H9 (cell line): ENCODE results near the gene SPINT1. TPM values are rescaled to one million over a fixed set of nuclear protein-coding genes. Genes with fewer than 3 reads are reported as not detected.

ENCODE experiments used
- DNase-seq: peaks from one replicate; pipeline ENCODE4 v3.0.0-alpha.2; 2017
- H2AFZ ChIP-seq: one replicate; pipeline ENCODE4 v1.6.1; 2013; ENCODE audit warnings: mild to moderate bottlenecking, low read length, control low read depth, moderate library complexity
- H2AK5ac ChIP-seq: 2 replicates; pipeline ENCODE4 v1.6.1; 2013; ENCODE audit warnings: low read length, control low read depth, mixed read lengths; ENCODE audit not compliant: insufficient read length
- H2BK120ac ChIP-seq: one replicate; pipeline ENCODE4 v1.6.1; 2013; ENCODE audit warnings: low read depth, mild to moderate bottlenecking, low read length, control low read depth, inconsistent platforms; ENCODE audit not compliant: poor library complexity, severe bottlenecking
- H2BK12ac ChIP-seq: 2 replicates; pipeline ENCODE4 v1.6.1; 2013; ENCODE audit warnings: low read length, control low read depth, mixed read lengths, low read depth; ENCODE audit not compliant: insufficient read length
- H2BK15ac ChIP-seq: 2 replicates; pipeline ENCODE4 v1.6.1; 2013; ENCODE audit warnings: low read depth, low read length, control low read depth
- H2BK20ac ChIP-seq: one replicate; pipeline ENCODE4 v1.6.1; 2013; ENCODE audit warnings: low read depth, mild to moderate bottlenecking, low read length, control low read depth, inconsistent platforms; ENCODE audit not compliant: poor library complexity, severe bottlenecking
- H2BK5ac ChIP-seq: 2 replicates; pipeline ENCODE4 v1.6.1; 2013; ENCODE audit warnings: low read length, control low read depth, mixed read lengths; ENCODE audit not compliant: insufficient read length
- H3K14ac ChIP-seq: 2 replicates; pipeline ENCODE4 v1.6.1; 2013; ENCODE audit warnings: low read length, control low read depth; ENCODE audit not compliant: insufficient read depth
- H3K18ac ChIP-seq: 2 replicates; pipeline ENCODE4 v1.6.1; 2013; ENCODE audit warnings: low read depth, mild to moderate bottlenecking, mixed read lengths, low read length, control low read depth; ENCODE audit not compliant: insufficient read length
- H3K23ac ChIP-seq: 2 replicates; pipeline ENCODE4 v1.6.1; 2013; ENCODE audit warnings: low read length, control low read depth, mixed read lengths, low read depth; ENCODE audit not compliant: insufficient read length
- H3K23me2 ChIP-seq: 2 replicates; pipeline ENCODE4 v1.6.1; 2013; ENCODE audit warnings: low read depth, mild to moderate bottlenecking, mixed read lengths, low read length, control low read depth; ENCODE audit not compliant: insufficient read length, poor library complexity, severe bottlenecking
- H3K27ac ChIP-seq: 2 replicates; pipeline ENCODE4 v1.5.1; 2013; ENCODE audit warnings: low read length, control low read depth, mixed read lengths, low read depth; ENCODE audit not compliant: insufficient read length
- H3K27me3 ChIP-seq: 2 replicates; pipeline ENCODE4 v1.6.1; 2013; ENCODE audit warnings: low read length, control low read depth, inconsistent platforms; ENCODE audit not compliant: insufficient read depth
- H3K4ac ChIP-seq: 2 replicates; pipeline ENCODE4 v1.6.1; 2013; ENCODE audit warnings: low read depth, mild to moderate bottlenecking, control low read depth, inconsistent platforms, low read length, moderate library complexity
- H3K4me1 ChIP-seq: 2 replicates; pipeline ENCODE4 v1.6.1; 2013; ENCODE audit warnings: low read length, control low read depth, inconsistent platforms; ENCODE audit not compliant: insufficient read depth
- H3K4me2 ChIP-seq: 2 replicates; pipeline ENCODE4 v1.6.1; 2013; ENCODE audit warnings: low read length, control low read depth, mixed read lengths; ENCODE audit not compliant: insufficient read length, insufficient read depth
- H3K56ac ChIP-seq: 2 replicates; pipeline ENCODE4 v1.6.1; 2013; ENCODE audit warnings: low read depth, mild to moderate bottlenecking, mixed read lengths, low read length, control low read depth; ENCODE audit not compliant: insufficient read length
- H3K79me1 ChIP-seq: 2 replicates; pipeline ENCODE4 v1.6.1; 2013; ENCODE audit warnings: low read depth, mild to moderate bottlenecking, moderate library complexity, low read length, control low read depth, inconsistent platforms; ENCODE audit not compliant: insufficient read depth, poor library complexity, severe bottlenecking
- H3K79me2 ChIP-seq: 2 replicates; pipeline ENCODE4 v1.6.1; 2013; ENCODE audit warnings: low read length, control low read depth, inconsistent platforms; ENCODE audit not compliant: insufficient read depth
- H3K9ac ChIP-seq: 2 replicates; pipeline ENCODE4 v1.6.1; 2013; ENCODE audit warnings: low read length, control low read depth, mixed read lengths; ENCODE audit not compliant: insufficient read length; ENCODE audit errors: extremely low read depth
- H3K9me3 ChIP-seq: one replicate; pipeline ENCODE4 v1.6.1; 2013; ENCODE audit warnings: low read depth, low read length, inconsistent platforms; ENCODE audit not compliant: control insufficient read depth
- H3T11ph ChIP-seq: one replicate; pipeline ENCODE4 v1.6.1; 2013; ENCODE audit warnings: mild to moderate bottlenecking, low read length, control low read depth, inconsistent platforms
- H4K20me1 ChIP-seq: one replicate; pipeline ENCODE4 v1.6.1; 2013; ENCODE audit not compliant: control insufficient read depth, insufficient read length, insufficient read depth
- H4K5ac ChIP-seq: 2 replicates; pipeline ENCODE4 v1.6.1; 2013; ENCODE audit warnings: low read depth, mild to moderate bottlenecking, mixed read lengths, low read length, control low read depth; ENCODE audit not compliant: insufficient read length
- H4K8ac ChIP-seq: replicated peaks from 2 replicates; pipeline ENCODE4 v1.6.1; 2013; ENCODE audit warnings: low read length, control low read depth, mixed read lengths, low read depth; ENCODE audit not compliant: insufficient read length
- H4K91ac ChIP-seq: 2 replicates; pipeline ENCODE4 v1.6.1; 2013; ENCODE audit warnings: low read depth, mild to moderate bottlenecking, moderate library complexity, mixed read lengths, low read length, control low read depth; ENCODE audit not compliant: insufficient read length
- H3K27ac Mint-ChIP-seq, 3 experiments: 2 replicates in 2 of 3; 3 replicates in 1 of 3; pipeline ENCODE4 v1.8.0; 2020 to 2021; ENCODE audit warnings: mixed read lengths in 3 of 3, mild to moderate bottlenecking in 1 of 3, moderate library complexity in 1 of 3
- H3K27me3 Mint-ChIP-seq: 2 replicates; pipeline ENCODE4 v1.8.0; 2021; ENCODE audit warnings: low read depth, mild to moderate bottlenecking, moderate library complexity, mixed read lengths
- H3K36me3 Mint-ChIP-seq, 3 experiments: 2 replicates in 2 of 3; 3 replicates in 1 of 3; pipeline ENCODE4 v1.8.0; 2020 to 2021; ENCODE audit warnings: low read depth in 3 of 3, mixed read lengths in 3 of 3; ENCODE audit not compliant: insufficient read depth in 1 of 3
- H3K4me1 Mint-ChIP-seq, 2 experiments: 2 replicates each; pipeline ENCODE4 v1.8.0; 2020; ENCODE audit warnings: mixed read lengths in 2 of 2
- H3K4me3 Mint-ChIP-seq, 2 experiments: 2 replicates in 1 of 2; 3 replicates in 1 of 2; pipeline ENCODE4 v1.8.0; 2020 to 2021; ENCODE audit warnings: mild to moderate bottlenecking in 2 of 2, mixed read lengths in 2 of 2, moderate library complexity in 1 of 2
- H3K9me3 Mint-ChIP-seq, 2 experiments: 2 replicates in 1 of 2; 3 replicates in 1 of 2; pipeline ENCODE4 v1.8.0; 2020; ENCODE audit warnings: mild to moderate bottlenecking in 2 of 2, mixed read lengths in 2 of 2, moderate library complexity in 1 of 2
- CTCF ChIP-seq: fragments of 200-600 bp; sonication (generic); conservative IDR thresholded peaks from 3 replicates; pipeline ENCODE4 v1.8.0; 2021; ENCODE audit warnings: antibody characterized with exemption, mild to moderate bottlenecking
- WGBS: extraction: QIAGEN DNeasy Blood & Tissue Kit; methylation state at CpG from one replicate; pipeline ENCODE4 v1.1.7; 2013; ENCODE audit warnings: missing lambda C conversion rate, low lambda C conversion rate, mixed read lengths; ENCODE audit not compliant: insufficient read length; ENCODE audit errors: extremely low coverage; 5-methylcytosine and 5-hydroxymethylcytosine counted together
- total RNA-seq: library from RNA; stranded (reverse); gene quantifications from 2 replicates; pipeline ENCODE4 v1.2.1, GENCODE V29; 2021

The SPINT1 gene
- total RNA-seq, 1 experiment from 2014 or later, result 130 TPM

GRCh38 chr15:40892447-40893012 is 48.7 kb downstream of the SPINT1 start:
- Mint-ChIP-seq H3K4me3 (no peak overlapping the region), H3K27me3 (peaks cover 23% of the 10 kb centered on the region), H3K27ac (no peak overlapping the region), H3K9me3 (no peaks in the 10 kb centered on the region; a peak in 1 of 5 replicates), H3K4me1 (peaks cover 10 to 17% of the 10 kb centered on the region in 2 experiments), H3K36me3 (peaks cover 6 to 21% (median 18%) of the 10 kb centered on the region in 3 experiments; a peak in 6 of 7 replicates)
- Histone ChIP-seq H3K4ac (no peak overlapping the region), H3K4me1 (no peaks in the 10 kb centered on the region; the same call in 1 of the 2 replicates), H3K27ac (no peak overlapping the region), H2AK5ac (no peak overlapping the region), H3K23ac (no peak overlapping the region), H4K8ac (no peak overlapping the region), H3K79me2 (peaks cover 7% of the 10 kb centered on the region), H3T11ph (no peak overlapping the region), H4K91ac (no peak overlapping the region), H3K14ac (no peak overlapping the region), H2BK15ac (no peak overlapping the region), H2BK12ac (no peak overlapping the region), H3K4me2 (no peak overlapping the region), H3K27me3 (no peaks in the 10 kb centered on the region), H4K5ac (no peak overlapping the region), H3K23me2 (peaks cover 11% of the 10 kb centered on the region), H4K20me1 (no peaks in the 10 kb centered on the region), H3K18ac (no peak overlapping the region), H2BK5ac (no peak overlapping the region), H3K9ac (no peak overlapping the region), H3K9me3 (no peaks in the 10 kb centered on the region), H2BK20ac (no peak overlapping the region), H2AFZ (no peak overlapping the region), H2BK120ac (no peak overlapping the region), H3K56ac (no peak overlapping the region), H3K79me1 (peaks cover 2% of the 10 kb centered on the region)
- no peak for DNase-seq
- TF ChIP-seq CTCF, result no peak
- no CpG with 5 or more reads among the region's 2 CpGs for WGBS
